ENCODE measurements around the gene SAMSN1. TPM values are rescaled to one million over a fixed set of nuclear protein-coding genes. Genes with fewer than 3 reads are reported as not detected.

SAMSN1 gene
- total RNA-seq, 1 donor from 2014 or later, result 1.0 TPM

DNA sequence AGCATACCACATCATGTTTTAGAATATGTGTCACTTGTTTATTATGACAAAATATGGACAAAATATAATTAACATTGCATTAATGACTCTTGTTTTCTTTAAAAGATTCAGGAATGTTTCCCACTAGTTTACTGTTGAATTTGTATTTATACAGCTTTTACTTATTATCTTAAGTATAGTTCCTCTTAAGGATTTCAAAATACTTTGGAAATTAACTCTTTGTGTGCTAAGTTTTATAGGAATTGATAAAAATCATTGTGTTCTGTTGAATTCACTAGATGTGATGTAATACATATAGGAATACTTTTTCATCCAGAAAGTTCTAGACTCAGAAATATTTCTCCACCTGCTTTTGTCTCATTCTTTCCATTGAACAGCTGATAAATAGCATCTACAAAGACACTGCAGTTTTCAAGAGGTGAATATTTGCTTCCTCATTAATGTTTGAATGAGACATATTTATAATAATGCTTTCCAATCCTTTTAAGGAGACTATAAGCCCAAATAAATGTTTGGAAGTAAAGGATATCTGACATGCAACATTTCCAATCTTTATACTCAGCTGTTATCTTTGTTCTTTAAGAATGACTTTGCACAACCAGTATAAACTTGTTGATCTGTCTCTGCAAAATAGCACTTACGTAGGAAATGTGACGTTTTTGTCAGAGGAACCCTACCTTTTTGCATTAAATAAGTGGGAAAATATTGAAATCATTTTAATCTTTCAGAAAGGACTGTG lies 38.4 kb upstream of the SAMSN1 start:
- Histone ChIP-seq H3K27ac (replicated peaks) (no peak overlapping the region), H3K9me3 (replicated peaks) (no peaks in the 10 kb centered on the region), H3K27me3 (ENCODE audit: low read depth) (no peaks in the 10 kb centered on the region), H3K4me3 (no peak overlapping the region), H3K4me1 (no peaks in the 10 kb centered on the region), H3K36me3 (no peaks in the 10 kb centered on the region)
- no peak for DNase-seq
- TF ChIP-seq, protein P1, sequence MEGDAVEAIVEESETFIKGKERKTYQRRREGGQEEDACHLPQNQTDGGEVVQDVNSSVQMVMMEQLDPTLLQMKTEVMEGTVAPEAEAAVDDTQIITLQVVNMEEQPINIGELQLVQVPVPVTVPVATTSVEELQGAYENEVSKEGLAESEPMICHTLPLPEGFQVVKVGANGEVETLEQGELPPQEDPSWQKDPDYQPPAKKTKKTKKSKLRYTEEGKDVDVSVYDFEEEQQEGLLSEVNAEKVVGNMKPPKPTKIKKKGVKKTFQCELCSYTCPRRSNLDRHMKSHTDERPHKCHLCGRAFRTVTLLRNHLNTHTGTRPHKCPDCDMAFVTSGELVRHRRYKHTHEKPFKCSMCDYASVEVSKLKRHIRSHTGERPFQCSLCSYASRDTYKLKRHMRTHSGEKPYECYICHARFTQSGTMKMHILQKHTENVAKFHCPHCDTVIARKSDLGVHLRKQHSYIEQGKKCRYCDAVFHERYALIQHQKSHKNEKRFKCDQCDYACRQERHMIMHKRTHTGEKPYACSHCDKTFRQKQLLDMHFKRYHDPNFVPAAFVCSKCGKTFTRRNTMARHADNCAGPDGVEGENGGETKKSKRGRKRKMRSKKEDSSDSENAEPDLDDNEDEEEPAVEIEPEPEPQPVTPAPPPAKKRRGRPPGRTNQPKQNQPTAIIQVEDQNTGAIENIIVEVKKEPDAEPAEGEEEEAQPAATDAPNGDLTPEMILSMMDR (IDR thresholded peaks at IDR 0.05; ENCODE audit: borderline replicate concordance), result no peak
- intact Hi-C loops (cut with micrococcal nuclease), result no loop called here

DNA sequence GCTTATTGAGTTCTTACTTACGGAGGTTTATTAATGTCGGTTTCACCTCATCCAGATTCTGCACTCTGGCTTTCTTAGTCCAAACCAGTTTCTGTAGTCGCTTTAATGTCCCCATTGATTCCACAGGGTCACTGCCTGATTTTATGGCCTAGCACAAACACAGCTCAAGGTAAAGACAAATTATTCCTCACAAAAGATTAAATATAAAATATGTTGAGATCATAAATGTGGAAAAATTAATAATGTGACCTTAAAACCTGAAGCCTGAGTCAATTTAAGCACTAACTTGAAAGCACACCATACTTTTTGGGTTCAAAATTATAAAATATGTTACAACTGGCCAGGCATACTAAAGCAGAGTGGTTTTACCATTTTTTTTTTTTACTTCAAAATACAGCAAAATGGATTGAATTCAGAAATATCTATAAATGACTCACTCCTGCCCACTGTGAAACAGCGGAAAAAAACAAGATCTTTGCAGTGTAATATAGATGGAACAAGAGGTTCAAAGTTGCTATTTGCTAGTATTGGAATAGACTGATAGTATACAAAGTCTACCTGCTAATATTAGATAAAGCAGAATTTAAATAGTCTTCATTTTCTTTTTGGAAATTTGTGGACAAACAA lies 37.6 kb upstream of the SAMSN1 start:
- intact Hi-C loops (cut with micrococcal nuclease), result no loop called here
- Histone ChIP-seq H3K27me3 (ENCODE audit: low read depth) (no peaks in the 10 kb centered on the region), H3K4me3 (no peak overlapping the region), H3K27ac (replicated peaks) (no peak overlapping the region), H3K36me3 (no peaks in the 10 kb centered on the region), H3K4me1 (no peaks in the 10 kb centered on the region), H3K9me3 (replicated peaks) (no peaks in the 10 kb centered on the region)
- TF ChIP-seq, protein P1 (IDR thresholded peaks at IDR 0.05; ENCODE audit: borderline replicate concordance), result no peak
- no peak for DNase-seq

DNA sequence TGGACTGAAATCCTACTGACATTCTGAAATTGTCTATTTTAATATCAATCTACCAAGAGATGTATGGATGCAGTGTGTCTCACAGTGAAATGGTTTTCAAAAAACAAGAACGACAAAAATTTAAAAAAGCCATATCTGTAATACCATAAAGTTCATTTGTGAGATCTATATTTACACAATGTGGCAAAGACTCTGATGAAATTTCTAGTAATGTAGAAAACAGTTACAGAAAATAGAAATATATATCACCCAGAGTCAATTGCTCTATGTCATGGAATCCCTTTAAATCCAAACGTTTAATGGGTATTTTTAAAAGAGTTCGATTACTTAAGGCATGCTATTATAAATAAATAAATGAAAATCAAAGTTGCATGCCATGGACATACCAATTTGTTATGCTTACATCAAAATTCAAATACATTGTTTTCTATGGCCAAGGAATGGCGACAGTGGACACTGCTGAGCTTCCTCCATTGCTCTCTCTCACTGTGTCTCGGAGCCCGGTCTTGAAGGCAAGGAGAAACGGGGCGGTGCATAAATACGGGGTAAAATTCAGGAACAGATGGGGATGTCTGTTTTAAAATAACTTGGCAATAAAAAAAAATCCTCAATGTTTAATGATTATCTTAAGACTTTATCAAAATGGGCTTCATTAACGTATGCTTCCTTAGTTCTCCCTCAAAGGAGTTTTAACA lies 37.0 kb upstream of the SAMSN1 start:
- Histone ChIP-seq H3K27ac (replicated peaks) (no peak overlapping the region), H3K4me3 (no peak overlapping the region), H3K27me3 (ENCODE audit: low read depth) (no peaks in the 10 kb centered on the region), H3K9me3 (replicated peaks) (no peaks in the 10 kb centered on the region), H3K36me3 (no peaks in the 10 kb centered on the region), H3K4me1 (no peaks in the 10 kb centered on the region)
- TF ChIP-seq, protein P1 (IDR thresholded peaks at IDR 0.05; ENCODE audit: borderline replicate concordance), result no peak
- intact Hi-C loops (cut with micrococcal nuclease), result no loop called here
- DNase-seq, result no peak

DNA sequence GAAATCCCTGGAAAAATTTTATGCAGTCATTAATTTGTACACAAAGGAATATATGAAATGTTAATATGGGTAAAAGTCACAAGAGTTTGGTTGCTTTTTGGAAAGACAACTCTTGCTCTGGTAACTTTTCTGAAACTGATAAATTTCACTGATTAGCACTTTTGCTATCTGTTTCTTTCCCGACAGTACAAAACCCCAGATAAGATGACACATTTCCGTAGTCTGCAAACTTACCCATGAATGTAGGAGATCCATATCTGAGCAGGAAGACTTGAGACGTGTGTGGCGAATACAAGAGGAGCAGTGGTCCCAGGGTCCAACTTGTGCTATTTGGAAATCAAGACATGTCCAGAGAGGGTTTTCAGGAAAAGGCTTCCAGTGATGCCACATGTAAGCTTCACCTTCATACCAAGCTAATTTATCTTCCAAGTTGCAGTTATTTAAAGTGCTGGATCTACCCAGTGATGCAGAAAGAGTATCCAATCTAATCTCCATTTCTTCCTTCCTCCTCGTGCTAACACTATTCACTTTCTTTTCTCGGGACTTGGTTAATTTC lies 35.9 kb upstream of the SAMSN1 start:
- intact Hi-C loops (cut with micrococcal nuclease), result no loop called here
- no peaks in the 10 kb centered on the region for H3K9me3 ChIP-seq (replicated peaks)
- TF ChIP-seq, protein P1 (IDR thresholded peaks at IDR 0.05; ENCODE audit: borderline replicate concordance), result no peak
- H3K4me1 ChIP-seq, result no peaks in the 10 kb centered on the region
- no peak overlapping the region for H3K27ac ChIP-seq (replicated peaks)
- H3K36me3 ChIP-seq, result no peaks in the 10 kb centered on the region
- H3K27me3 ChIP-seq (ENCODE audit: low read depth), result no peaks in the 10 kb centered on the region
- DNase-seq, result no peak
- H3K4me3 ChIP-seq, result no peak overlapping the region

DNA sequence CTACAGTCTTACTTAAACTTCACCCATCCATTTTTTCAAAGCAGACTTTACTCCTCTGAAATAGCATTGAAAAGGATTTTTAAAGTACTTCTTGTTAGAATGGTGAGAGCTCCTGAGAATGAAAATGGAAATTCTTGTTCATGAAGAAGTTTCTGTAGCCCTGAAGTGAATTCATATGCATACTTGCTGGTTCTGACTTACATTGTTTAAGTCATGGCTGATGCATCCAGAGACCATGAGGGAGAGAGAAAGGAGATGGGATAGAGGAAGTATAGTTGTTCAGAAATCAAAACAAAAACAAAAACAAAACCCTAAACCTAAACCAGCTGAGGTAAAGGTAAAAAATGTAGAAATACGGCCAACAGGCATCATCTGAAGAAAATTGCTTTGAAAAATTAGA lies 27.1 kb upstream of the SAMSN1 start:
- Histone ChIP-seq H3K27me3 (ENCODE audit: low read depth) (no peaks in the 10 kb centered on the region), H3K4me1 (no peaks in the 10 kb centered on the region), H3K27ac (replicated peaks) (no peak overlapping the region), H3K9me3 (replicated peaks) (no peaks in the 10 kb centered on the region), H3K36me3 (no peaks in the 10 kb centered on the region), H3K4me3 (no peak overlapping the region)
- intact Hi-C loops (cut with micrococcal nuclease), result no loop called here
- no peak for DNase-seq
- TF ChIP-seq, protein P1 (IDR thresholded peaks at IDR 0.05; ENCODE audit: borderline replicate concordance), result no peak

All from left ventricle myocardium inferior (tissue), 1 donor.